Measurements from ENCODE around the gene GFRA1.

The GFRA1 gene

DNA sequence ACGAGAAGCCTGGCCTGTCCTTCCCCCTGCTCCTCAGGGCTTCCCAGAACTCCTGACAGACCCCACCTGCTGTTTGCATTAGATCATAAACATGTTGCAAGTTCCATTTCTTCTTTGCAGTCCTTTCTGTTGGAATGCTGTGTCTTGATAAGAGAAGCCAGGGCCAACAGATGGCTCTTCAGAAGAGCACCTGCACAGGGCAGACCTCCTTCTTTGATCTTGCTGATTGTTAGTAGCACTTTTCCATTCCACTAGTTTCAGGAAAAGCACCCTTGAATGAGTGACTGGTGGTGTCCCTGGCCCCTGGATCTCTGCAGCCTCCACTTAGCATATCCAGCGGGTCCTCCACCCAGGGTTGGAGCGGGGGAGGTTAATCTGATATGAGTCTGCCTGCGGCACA, 243.2 kb downstream of the GFRA1 start:
- no peaks in the 10 kb centered on the region for H3K4me1 ChIP-seq (ENCODE audit: control insufficient read depth, insufficient read depth, low read length)
- POLR2A ChIA-PET = no interaction called here
- H3K36me3 ChIP-seq (ENCODE audit: control insufficient read depth in 2 of 2, insufficient read depth in 1 of 2, low read length in 2 of 2) = no peaks in the 10 kb centered on the region
- TF ChIP-seq ZNF747 (tag by site-specific recombination; IDR thresholded peaks at IDR 0.05) (no peak), ZNF530 (tag by site-specific recombination; IDR thresholded peaks at IDR 0.05; ENCODE audit: low read depth) (no peak), KLF7 (tag by site-specific recombination; IDR thresholded peaks at IDR 0.05; ENCODE audit: borderline replicate concordance) (no peak), KLF8 (tag by site-specific recombination; IDR thresholded peaks at IDR 0.05) (no peak), ZNF600 (tag by site-specific recombination; IDR thresholded peaks at IDR 0.05) (no peak), WT1 (tag by site-specific recombination; IDR thresholded peaks at IDR 0.05) (no peak), HOXC10 (CRISPR knock-in tag; IDR thresholded peaks at IDR 0.05) (no peak), BCL11A (tag by site-specific recombination; IDR thresholded peaks at IDR 0.05; ENCODE audit: low read depth) (no peak), ZNF335 (tag by site-specific recombination; conservative IDR thresholded peaks at IDR 0.05) (no peak)
- TF ChIP-seq, protein P1, sequence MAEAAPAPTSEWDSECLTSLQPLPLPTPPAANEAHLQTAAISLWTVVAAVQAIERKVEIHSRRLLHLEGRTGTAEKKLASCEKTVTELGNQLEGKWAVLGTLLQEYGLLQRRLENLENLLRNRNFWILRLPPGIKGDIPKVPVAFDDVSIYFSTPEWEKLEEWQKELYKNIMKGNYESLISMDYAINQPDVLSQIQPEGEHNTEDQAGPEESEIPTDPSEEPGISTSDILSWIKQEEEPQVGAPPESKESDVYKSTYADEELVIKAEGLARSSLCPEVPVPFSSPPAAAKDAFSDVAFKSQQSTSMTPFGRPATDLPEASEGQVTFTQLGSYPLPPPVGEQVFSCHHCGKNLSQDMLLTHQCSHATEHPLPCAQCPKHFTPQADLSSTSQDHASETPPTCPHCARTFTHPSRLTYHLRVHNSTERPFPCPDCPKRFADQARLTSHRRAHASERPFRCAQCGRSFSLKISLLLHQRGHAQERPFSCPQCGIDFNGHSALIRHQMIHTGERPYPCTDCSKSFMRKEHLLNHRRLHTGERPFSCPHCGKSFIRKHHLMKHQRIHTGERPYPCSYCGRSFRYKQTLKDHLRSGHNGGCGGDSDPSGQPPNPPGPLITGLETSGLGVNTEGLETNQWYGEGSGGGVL (tag by site-specific recombination; IDR thresholded peaks at IDR 0.05) = no peak
- TF ChIP-seq, protein P2, sequence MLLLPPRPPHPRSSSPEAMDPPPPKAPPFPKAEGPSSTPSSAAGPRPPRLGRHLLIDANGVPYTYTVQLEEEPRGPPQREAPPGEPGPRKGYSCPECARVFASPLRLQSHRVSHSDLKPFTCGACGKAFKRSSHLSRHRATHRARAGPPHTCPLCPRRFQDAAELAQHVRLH (tag by site-specific recombination; IDR thresholded peaks at IDR 0.05) = no peak
- H3K9me3 ChIP-seq (ENCODE audit: control insufficient read depth, insufficient read depth, low read depth, low read length) = no peaks in the 10 kb centered on the region; the same call in 1 of the 2 replicates
- no peak overlapping the region for H3K27ac ChIP-seq (ENCODE audit: extremely low read depth, low read depth, low read length)
- CTCF ChIA-PET = no interaction called here
- no peak overlapping the region for H3K4me3 ChIP-seq (ENCODE audit: low read depth, low read length)

DNA sequence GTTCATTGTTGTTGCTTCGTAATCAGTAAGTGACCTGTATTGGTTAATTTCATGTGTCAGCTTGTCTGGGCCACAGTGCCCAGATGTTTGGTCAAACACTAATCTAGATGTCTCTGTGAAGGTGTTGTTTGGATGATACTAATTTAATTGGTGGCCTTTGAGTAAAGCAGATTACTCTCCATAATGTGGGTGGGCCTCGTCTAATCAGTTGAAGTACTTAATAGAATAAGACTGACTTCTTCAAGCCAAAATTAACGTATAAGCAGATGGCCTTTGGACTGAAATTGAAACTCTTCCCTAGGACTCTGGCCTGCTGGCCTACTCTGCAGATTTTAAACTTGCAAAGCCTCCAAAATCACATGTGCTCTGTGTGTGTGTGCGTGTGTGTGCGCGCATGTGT, 245.7 kb downstream of the GFRA1 start:
- CTCF ChIA-PET = no interaction called here
- POLR2A ChIA-PET = no interaction called here
- Histone ChIP-seq H3K9me3 (ENCODE audit: control insufficient read depth, insufficient read depth, low read depth, low read length) (no peaks in the 10 kb centered on the region), H3K27ac (ENCODE audit: extremely low read depth, low read depth, low read length) (no peak overlapping the region), H3K4me3 (ENCODE audit: low read depth, low read length) (no peak overlapping the region), H3K36me3 (ENCODE audit: control insufficient read depth in 2 of 2, insufficient read depth in 1 of 2, low read length in 2 of 2) (no peaks in the 10 kb centered on the region), H3K4me1 (ENCODE audit: control insufficient read depth, insufficient read depth, low read length) (no peaks in the 10 kb centered on the region)
- TF ChIP-seq ZNF10 (tag by site-specific recombination; IDR thresholded peaks at IDR 0.05) (peak; percentile 99), SETDB1 (IDR thresholded peaks at IDR 0.05; ENCODE audit: insufficient read length, low read length) (no peak), ZNF394 (tag by site-specific recombination; IDR thresholded peaks at IDR 0.05; ENCODE audit: borderline replicate concordance) (no peak), WT1 (tag by site-specific recombination; IDR thresholded peaks at IDR 0.05) (no peak)

DNA sequence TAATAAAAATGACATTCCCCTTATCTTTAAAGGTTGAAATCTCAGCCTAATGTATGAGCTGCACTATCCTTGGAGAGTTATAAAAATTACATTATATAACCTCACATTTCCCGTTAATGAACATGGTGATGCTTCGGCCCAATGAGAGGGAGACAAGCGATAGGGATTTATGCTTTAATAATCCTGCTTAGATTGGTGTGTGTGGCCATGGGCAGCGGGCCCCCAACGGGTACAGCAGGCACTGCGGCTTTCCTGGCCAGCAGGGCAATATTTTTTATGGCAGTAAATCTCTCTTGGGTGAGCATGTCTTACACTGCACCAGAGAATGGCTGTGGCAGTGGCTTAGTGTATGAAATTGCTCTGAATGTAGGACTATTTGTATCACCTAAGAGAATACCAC, 246.3 kb downstream of the GFRA1 start:
- no peaks in the 10 kb centered on the region for H3K4me1 ChIP-seq (ENCODE audit: control insufficient read depth, insufficient read depth, low read length)
- CTCF ChIA-PET = interaction anchor here (0.7 kb wide), 1 partner anchor 18 kb away, joined by 3 read pairs; no protein-coding TSS in a partner anchor
- TF ChIP-seq ZNF747 (tag by site-specific recombination; IDR thresholded peaks at IDR 0.05) (no peak), ZNF132 (tag by site-specific recombination; IDR thresholded peaks at IDR 0.05; ENCODE audit: borderline replicate concordance) (no peak), ZNF133 (tag by site-specific recombination; IDR thresholded peaks at IDR 0.05) (no peak), ZFP69B (tag by site-specific recombination; IDR thresholded peaks at IDR 0.05) (no peak), ZNF610 (tag by site-specific recombination; IDR thresholded peaks at IDR 0.05; ENCODE audit: borderline replicate concordance) (no peak), ZSCAN30 (tag by site-specific recombination; IDR thresholded peaks at IDR 0.05) (no peak), PRDM1 (tag by site-specific recombination; IDR thresholded peaks at IDR 0.05) (no peak), ZNF175 (tag by site-specific recombination; IDR thresholded peaks at IDR 0.05) (no peak), ZNF10 (tag by site-specific recombination; IDR thresholded peaks at IDR 0.05) (no peak), ZNF16 (tag by site-specific recombination; IDR thresholded peaks at IDR 0.05; ENCODE audit: low read depth) (no peak), ZNF558 (tag by site-specific recombination; IDR thresholded peaks at IDR 0.05) (no peak), SP2 (tag by site-specific recombination; IDR thresholded peaks at IDR 0.05) (no peak), ZNF394 (tag by site-specific recombination; IDR thresholded peaks at IDR 0.05; ENCODE audit: borderline replicate concordance) (no peak)
- TF ChIP-seq, protein P3, sequence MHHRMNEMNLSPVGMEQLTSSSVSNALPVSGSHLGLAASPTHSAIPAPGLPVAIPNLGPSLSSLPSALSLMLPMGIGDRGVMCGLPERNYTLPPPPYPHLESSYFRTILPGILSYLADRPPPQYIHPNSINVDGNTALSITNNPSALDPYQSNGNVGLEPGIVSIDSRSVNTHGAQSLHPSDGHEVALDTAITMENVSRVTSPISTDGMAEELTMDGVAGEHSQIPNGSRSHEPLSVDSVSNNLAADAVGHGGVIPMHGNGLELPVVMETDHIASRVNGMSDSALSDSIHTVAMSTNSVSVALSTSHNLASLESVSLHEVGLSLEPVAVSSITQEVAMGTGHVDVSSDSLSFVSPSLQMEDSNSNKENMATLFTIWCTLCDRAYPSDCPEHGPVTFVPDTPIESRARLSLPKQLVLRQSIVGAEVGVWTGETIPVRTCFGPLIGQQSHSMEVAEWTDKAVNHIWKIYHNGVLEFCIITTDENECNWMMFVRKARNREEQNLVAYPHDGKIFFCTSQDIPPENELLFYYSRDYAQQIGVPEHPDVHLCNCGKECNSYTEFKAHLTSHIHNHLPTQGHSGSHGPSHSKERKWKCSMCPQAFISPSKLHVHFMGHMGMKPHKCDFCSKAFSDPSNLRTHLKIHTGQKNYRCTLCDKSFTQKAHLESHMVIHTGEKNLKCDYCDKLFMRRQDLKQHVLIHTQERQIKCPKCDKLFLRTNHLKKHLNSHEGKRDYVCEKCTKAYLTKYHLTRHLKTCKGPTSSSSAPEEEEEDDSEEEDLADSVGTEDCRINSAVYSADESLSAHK (tag by site-specific recombination; IDR thresholded peaks at IDR 0.05) = no peak
- TF ChIP-seq, protein P4, sequence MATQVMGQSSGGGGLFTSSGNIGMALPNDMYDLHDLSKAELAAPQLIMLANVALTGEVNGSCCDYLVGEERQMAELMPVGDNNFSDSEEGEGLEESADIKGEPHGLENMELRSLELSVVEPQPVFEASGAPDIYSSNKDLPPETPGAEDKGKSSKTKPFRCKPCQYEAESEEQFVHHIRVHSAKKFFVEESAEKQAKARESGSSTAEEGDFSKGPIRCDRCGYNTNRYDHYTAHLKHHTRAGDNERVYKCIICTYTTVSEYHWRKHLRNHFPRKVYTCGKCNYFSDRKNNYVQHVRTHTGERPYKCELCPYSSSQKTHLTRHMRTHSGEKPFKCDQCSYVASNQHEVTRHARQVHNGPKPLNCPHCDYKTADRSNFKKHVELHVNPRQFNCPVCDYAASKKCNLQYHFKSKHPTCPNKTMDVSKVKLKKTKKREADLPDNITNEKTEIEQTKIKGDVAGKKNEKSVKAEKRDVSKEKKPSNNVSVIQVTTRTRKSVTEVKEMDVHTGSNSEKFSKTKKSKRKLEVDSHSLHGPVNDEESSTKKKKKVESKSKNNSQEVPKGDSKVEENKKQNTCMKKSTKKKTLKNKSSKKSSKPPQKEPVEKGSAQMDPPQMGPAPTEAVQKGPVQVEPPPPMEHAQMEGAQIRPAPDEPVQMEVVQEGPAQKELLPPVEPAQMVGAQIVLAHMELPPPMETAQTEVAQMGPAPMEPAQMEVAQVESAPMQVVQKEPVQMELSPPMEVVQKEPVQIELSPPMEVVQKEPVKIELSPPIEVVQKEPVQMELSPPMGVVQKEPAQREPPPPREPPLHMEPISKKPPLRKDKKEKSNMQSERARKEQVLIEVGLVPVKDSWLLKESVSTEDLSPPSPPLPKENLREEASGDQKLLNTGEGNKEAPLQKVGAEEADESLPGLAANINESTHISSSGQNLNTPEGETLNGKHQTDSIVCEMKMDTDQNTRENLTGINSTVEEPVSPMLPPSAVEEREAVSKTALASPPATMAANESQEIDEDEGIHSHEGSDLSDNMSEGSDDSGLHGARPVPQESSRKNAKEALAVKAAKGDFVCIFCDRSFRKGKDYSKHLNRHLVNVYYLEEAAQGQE (tag by site-specific recombination; IDR thresholded peaks at IDR 0.05) = no peak

More for the DNA sequence above, 246.3 kb downstream of the GFRA1 start:
- Histone ChIP-seq H3K4me3 (ENCODE audit: low read depth, low read length) (no peak overlapping the region), H3K27ac (ENCODE audit: extremely low read depth, low read depth, low read length) (no peak overlapping the region), H3K36me3 (ENCODE audit: control insufficient read depth in 2 of 2, insufficient read depth in 1 of 2, low read length in 2 of 2) (no peaks in the 10 kb centered on the region), H3K9me3 (ENCODE audit: control insufficient read depth, insufficient read depth, low read depth, low read length) (no peaks in the 10 kb centered on the region)
- POLR2A ChIA-PET = no interaction called here

All from HEK293 (cell line).